Nephron progenitor cell (in vitro differentiated cells): ENCODE results near the gene LKAAEAR1.

Source experiments
- DNase-seq: peaks from one replicate; pipeline ENCODE4 v3.0.0; 2021
- H3K27ac Mint-ChIP-seq: 2 replicates; pipeline ENCODE4 v1.8.0; 2021; ENCODE audit warnings: mild to moderate bottlenecking, moderate library complexity, mixed read lengths
- H3K27me3 Mint-ChIP-seq: 2 replicates; pipeline ENCODE4 v1.8.0; 2021; ENCODE audit warnings: mild to moderate bottlenecking, low read depth, mixed read lengths; ENCODE audit not compliant: poor library complexity
- H3K36me3 Mint-ChIP-seq: 2 replicates; pipeline ENCODE4 v1.8.0; 2021; ENCODE audit warnings: low read depth, mixed read lengths
- H3K4me1 Mint-ChIP-seq: 2 replicates; pipeline ENCODE4 v1.8.0; 2021; ENCODE audit warnings: mixed read lengths
- H3K4me3 Mint-ChIP-seq: 2 replicates; pipeline ENCODE4 v1.8.0; 2021; ENCODE audit warnings: mild to moderate bottlenecking, moderate library complexity, mixed read lengths
- H3K9me3 Mint-ChIP-seq: 2 replicates; pipeline ENCODE4 v1.8.0; 2021; ENCODE audit warnings: mild to moderate bottlenecking, moderate library complexity, mixed read lengths
- TF ChIP-seq, protein P1 (sequence below): fragments of 200-600 bp; sonication (generic); IDR thresholded peaks from 2 replicates; pipeline ENCODE4 v1.5.0; 2021; ENCODE audit warnings: antibody characterized with exemption

LKAAEAR1 gene

DNA sequence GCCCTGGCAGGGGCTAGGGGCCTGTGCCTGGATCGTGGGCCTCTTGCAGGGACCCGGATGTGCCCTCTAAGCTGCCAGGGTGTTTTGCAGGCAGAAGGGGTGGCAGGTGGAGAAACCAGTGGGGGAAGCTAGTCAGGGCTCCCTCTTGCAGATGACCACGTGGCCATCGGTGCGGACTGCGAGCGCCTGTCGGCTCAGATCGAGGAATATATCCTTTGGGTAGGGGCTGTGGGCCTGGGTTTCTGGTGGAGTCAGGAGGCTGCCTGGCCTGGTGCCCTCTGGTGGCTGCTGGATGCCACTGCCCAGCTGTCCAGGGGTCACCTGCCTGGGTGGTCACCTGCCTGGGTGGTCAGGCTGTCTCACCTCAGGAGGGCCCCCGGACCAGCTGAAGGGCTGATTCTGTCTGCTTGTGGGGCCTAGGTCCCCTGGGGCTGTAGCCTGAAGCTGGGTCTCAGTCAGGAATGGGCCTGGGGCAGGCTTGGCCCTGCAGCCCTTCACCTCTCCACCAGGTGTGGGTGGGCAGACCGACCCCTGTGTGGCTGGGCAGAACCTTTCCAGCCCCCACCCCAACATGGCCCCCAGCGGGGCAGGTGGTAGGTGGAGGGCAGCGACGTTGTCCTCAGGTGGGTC is 14.5 kb downstream of the LKAAEAR1 start:
- peak; percentile 87 for DNase-seq
- no peaks in the 10 kb centered on the region for H3K9me3 Mint-ChIP-seq

DNA sequence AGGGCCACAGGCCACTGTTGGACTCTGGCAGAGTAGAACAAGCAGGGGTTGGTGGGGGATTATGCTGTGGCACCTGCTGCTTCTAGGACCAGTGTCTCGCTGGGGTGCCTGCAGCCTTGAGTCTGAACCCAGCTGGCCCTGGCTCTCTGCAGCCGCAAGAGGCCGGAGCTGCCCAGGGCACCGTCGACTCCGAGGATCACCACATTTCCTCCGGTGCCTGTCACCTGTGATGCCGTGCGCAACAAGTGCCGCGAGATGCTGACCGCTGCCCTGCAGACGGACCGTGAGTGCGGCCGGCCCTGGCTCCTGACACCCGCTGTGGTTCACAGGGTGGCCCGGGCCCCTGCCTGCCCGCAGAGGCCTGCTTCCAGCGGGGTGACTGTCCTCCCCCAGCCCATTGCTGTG is 15.0 kb downstream of the LKAAEAR1 start:
- H3K27ac Mint-ChIP-seq: no peak overlapping the region
- no peaks in the 10 kb centered on the region for H3K27me3 Mint-ChIP-seq
- H3K9me3 Mint-ChIP-seq: no peaks in the 10 kb centered on the region
- H3K4me3 Mint-ChIP-seq: no peak overlapping the region
- no peaks in the 10 kb centered on the region for H3K36me3 Mint-ChIP-seq
- peaks cover 19% of the 10 kb centered on the region for H3K4me1 Mint-ChIP-seq
- TF ChIP-seq, protein P1, sequence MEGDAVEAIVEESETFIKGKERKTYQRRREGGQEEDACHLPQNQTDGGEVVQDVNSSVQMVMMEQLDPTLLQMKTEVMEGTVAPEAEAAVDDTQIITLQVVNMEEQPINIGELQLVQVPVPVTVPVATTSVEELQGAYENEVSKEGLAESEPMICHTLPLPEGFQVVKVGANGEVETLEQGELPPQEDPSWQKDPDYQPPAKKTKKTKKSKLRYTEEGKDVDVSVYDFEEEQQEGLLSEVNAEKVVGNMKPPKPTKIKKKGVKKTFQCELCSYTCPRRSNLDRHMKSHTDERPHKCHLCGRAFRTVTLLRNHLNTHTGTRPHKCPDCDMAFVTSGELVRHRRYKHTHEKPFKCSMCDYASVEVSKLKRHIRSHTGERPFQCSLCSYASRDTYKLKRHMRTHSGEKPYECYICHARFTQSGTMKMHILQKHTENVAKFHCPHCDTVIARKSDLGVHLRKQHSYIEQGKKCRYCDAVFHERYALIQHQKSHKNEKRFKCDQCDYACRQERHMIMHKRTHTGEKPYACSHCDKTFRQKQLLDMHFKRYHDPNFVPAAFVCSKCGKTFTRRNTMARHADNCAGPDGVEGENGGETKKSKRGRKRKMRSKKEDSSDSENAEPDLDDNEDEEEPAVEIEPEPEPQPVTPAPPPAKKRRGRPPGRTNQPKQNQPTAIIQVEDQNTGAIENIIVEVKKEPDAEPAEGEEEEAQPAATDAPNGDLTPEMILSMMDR: no peak
- DNase-seq: no peak

More for the DNA sequence above, 14.5 kb downstream of the LKAAEAR1 start:
- H3K27ac Mint-ChIP-seq: no peak overlapping the region
- no peak overlapping the region for H3K4me3 Mint-ChIP-seq
- no peaks in the 10 kb centered on the region for H3K36me3 Mint-ChIP-seq
- peaks cover 14% of the 10 kb centered on the region for H3K4me1 Mint-ChIP-seq
- TF ChIP-seq, protein P1: peak; percentile 87
- no peaks in the 10 kb centered on the region for H3K27me3 Mint-ChIP-seq

DNA sequence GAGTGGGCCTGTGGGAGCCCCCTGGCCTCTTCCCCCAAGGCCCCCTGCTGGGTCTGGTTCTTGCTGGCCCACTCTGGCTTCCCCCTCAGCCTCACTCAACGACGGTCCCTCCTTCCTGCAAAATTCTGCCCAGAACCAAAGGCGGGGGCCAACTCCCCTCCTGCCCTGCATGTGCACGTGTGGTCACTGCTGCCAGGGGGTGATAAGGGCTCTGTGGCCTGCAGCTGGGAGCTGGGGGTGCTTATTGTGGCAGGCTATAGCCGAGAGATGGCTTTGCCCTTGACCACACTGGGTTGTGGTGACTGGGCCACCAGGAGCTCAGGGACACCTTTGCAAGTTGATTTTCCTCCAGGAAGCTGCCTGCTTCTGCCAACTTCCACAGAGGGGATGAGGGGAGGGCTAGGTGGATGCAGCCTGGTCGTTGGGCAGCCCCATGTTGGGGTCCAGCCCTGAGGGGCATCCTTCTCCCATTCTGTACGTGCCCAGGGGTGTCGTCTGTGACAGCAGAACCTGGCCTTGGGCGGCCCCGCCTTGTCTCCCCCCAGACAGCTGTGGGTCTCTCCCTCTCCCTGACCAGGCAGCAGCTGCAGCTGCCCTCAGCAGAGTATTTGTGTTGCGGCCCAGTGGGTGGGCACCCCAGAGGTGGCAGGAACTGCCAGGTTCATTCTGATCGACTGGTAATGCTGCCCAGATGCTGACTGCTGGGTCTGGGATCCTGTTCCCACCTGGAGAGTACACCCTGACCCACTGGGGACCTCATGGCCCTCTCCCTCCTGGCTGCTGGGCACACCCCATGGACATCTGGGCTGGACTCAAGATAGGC is 15.6 kb downstream of the LKAAEAR1 start:
- DNase-seq: no peak
- Mint-ChIP-seq H3K9me3 (no peaks in the 10 kb centered on the region), H3K27me3 (no peaks in the 10 kb centered on the region), H3K4me1 (peaks cover 25% of the 10 kb centered on the region), H3K4me3 (no peak overlapping the region), H3K27ac (no peak overlapping the region), H3K36me3 (no peaks in the 10 kb centered on the region)
- TF ChIP-seq, protein P1: no peak

DNA sequence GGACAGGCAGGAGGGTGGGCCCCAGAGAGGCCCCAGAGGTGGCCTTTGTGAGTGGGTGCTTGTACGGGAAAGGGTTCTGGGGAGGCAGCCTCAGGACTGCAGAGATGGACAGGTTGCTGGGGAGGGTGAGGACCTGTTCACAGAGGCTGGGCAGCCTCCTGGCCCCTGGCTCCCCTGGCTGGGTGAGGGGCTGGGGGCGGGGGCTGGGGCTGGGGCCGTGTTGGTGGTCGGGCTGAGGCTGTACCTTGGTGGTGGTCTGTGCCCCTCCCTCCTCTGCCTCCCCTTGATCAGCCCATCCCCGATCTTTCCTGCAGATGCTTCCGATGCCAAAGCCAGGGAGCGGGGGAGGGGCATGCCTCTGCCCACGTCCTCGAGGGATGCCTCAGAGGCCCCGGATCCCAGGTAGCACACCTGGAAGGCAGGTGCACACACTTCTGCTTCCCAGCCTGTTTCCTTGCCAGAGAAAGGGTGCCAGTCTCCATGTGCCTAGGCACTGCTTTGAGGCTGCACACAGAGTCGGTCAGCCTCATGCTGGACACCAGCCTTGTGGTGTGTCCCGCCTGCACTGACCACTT is 16.4 kb downstream of the LKAAEAR1 start:
- Mint-ChIP-seq H3K9me3 (no peaks in the 10 kb centered on the region), H3K4me1 (peaks cover 26% of the 10 kb centered on the region), H3K27ac (no peak overlapping the region), H3K4me3 (no peak overlapping the region), H3K36me3 (no peaks in the 10 kb centered on the region), H3K27me3 (no peaks in the 10 kb centered on the region)
- DNase-seq: no peak
- TF ChIP-seq, protein P1: no peak

DNA sequence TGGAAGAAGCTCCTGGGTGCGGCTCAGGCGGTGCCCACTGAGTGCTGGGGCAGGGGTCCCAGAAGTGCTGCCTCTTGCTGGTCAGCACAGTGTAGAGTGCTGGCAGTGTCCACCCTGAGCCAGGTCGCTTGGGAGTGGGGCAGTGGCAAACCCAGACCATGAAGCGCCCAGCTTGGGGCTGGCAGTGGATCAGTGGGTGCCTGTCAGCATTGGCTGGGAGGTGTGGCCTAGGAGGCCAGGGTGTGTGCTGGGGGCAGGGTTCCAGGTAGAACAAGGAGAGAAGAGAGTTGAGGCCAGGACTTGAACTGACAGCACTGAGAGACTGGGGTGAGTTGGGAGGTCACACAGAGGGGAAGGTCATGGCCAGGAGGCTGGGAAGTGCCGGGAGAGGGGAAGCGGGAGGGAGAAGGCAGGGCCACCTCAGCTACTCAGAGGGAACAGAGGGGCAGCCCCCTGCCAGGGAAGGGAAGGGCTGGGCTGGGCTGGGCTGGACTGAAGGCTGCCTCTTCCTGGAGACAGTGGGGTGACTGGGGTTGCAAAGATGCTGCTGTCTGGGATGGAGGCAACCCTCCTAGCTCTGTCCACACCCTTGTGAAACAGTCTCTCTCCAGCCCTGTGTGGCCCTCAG is 17.1 kb downstream of the LKAAEAR1 start:
- Mint-ChIP-seq H3K4me3 (no peak overlapping the region), H3K36me3 (no peaks in the 10 kb centered on the region), H3K4me1 (peaks cover 31% of the 10 kb centered on the region), H3K27ac (peak overlapping the region; percentile 24), H3K9me3 (no peaks in the 10 kb centered on the region), H3K27me3 (no peaks in the 10 kb centered on the region)
- DNase-seq: no peak
- TF ChIP-seq, protein P1: no peak
